ENCODE results near the gene PBX4.

Gene PBX4

DNA sequence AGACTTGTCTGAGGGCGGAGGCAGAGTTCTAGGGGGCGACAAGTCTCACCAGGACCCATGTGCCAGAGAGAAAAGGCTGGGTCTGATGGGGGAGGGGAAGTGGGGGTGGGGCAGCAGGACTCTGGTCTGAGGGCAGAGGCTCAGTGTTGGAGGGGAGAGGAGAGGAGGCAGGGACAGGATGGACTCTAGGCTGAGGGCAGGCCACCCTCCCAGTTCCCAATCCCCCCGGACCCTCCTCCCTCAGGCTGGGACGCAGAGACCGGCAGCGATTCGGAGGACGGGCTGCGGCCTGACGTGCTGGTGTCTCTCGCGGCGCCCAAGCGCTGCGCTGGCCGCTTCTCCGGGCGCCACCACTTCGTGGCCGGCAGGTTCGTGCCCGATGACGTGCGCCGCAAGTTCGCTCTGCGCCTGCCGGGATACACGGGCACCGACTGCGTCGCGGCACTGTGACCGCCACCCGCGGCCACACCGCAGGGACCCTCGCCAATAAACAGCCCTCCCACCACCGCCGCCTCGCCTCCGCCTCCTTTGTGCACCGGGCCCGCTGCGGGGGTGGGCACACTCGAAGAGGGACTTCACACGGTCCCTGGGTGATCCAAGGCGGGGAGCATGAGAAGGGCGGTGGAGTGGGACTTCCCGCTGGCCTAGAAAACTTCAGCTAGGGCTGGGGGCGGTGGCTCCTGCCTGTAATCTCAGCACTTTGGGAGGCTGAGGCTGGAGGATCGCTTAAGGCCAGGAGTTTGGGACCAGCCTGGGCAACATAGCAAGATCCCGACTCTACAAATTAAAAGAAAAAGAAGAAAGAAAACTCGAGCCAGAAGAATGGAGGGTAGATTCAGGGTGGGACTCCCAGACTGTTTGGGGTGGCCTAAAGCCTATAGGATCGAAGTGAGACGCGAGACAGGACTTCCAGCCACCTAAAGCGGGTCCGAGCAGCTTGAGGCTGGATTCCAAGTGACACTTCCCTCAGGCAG, 81.1 kb downstream of the PBX4 start:
- no peak for DNase-seq

DNA sequence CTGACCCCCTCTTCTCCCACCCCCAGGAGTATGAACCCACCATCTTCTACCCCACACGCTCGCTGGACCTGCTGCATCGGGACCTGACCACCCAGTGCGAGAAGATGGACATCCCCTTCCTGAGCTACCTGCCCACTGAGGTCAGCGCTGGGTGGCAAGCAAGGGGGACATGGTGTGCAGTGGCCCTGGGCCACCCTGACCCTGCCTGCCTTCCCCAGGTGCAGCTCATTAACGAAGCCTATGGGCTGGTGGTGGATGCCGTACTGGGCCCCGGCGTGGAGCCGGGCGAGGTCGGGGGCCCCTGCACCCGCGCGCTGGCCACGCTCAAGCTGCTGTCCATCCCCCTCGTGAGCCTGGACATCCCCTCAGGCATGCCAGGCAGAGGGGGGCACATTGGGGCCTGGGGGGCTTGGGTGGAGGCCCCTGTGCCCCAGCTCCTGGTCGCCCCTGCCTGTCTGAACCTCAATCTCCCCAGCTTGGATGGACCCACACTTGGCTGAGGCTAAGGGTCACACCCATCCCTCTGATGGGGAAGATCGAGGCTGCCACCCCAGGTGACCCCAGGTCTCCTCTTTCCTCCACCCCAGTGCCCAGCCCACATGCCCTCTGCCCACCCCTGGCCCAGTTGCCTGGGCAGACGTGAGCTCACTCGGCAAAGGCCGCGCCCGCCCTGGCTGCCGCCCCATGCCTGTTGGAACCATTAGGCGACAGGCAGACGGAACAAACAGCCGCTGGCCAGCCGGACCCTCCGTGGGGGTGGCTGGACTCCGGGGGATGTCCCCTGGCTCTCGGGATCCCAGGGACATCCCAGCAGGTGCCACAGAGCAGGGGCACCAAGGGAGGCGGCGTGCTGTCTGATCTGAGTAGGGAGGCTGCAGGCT, 82.9 kb downstream of the PBX4 start:
- DNase-seq, result no peak

DNA sequence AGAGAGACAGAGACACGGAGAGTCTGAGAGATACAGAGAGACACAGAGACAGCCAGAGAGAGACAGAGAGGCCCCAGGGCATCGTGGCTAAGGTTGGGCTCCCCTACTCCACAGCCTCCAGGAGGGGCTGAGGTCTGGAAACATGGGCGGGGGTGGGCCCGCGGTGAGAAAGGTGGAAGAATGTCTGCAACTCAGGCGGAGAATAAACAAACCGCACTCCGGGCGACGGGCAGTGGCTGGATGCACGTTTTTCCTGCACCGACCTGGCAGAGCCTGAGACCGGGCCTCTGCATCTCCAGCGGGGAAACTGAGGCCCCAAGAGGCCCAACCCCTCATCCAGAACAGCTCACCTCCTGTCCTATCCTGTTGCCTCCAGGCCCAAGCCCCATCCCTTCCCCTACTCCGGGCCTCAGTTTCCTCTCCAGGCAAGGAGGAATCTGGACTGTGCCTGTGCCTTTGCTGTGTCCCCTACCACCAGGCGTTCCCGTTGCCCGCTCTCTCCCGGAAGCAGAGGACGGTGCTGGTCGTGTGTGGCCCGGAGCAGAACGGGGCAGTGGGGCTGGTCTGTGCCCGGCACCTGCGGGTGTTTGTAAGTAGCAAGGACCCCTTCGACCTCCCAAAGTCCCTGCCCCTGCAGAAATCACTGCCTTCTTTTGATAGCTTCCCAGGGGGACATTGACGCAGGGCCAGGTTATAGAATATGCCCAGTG, 83.8 kb downstream of the PBX4 start:
- DNase-seq, result no peak

DNA sequence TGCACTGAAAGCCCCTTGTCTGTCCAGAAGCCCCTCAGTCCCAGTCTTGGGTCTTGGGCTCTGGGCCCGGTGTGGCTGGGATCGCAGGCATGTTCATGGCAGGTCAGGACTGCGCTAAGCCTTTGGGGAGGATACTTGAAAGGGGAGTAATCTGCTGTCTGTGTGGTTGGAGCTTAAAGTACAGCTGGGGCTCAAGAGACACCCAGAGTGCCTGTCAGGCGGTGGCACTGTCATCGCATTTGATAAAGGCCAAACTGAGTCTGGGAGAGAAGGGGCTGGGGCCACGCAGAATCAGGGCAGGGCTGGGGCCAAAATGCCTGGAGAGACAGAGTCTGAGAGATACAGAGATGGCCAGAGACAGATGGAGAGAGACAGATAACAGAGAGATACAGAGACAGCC, 84.6 kb downstream of the PBX4 start:
- no peak for DNase-seq

DNA sequence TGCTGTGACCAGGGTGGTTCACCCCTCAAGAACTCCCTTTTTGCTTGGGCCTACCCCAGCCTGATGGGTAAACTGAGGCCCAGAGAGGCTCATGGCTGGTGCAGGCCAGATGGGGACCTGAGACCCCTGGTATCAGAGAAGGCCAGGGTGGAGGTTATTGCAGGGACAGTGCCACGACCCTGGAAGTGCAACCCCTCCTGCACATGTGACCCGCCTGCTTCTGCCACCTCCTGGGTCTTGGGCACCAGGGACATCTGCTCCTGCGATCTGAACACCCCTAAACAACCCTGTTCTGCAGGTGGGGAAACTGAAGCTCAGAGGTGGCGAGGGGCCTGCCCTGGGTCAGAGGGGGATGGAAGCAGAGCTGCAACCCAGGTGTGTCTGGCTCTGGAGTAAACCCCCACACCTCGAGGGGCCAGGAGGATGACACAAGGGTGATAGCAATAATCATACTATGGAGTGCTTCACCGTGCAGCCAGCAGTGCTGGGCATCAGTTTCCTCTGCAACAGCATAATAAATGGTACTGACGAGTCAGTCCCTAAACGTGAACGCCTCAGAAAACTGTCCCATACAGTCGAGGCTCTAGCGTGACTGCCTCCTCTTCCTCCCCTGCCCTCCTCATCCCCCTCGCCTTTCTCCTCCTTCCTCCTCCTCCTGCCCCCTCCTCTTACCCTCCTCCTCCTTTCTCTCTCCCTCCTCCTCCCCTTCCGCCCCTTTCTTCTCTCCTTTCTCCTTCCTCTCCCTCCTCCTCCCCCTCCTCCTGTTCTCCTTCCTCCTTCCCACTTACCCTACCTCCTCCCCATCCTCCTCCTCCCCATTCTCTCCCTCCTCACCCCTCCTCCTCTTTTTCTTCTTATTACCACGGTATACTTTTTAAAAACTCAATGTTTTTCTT, 85.4 kb downstream of the PBX4 start:
- DNase-seq, result no peak

DNA sequence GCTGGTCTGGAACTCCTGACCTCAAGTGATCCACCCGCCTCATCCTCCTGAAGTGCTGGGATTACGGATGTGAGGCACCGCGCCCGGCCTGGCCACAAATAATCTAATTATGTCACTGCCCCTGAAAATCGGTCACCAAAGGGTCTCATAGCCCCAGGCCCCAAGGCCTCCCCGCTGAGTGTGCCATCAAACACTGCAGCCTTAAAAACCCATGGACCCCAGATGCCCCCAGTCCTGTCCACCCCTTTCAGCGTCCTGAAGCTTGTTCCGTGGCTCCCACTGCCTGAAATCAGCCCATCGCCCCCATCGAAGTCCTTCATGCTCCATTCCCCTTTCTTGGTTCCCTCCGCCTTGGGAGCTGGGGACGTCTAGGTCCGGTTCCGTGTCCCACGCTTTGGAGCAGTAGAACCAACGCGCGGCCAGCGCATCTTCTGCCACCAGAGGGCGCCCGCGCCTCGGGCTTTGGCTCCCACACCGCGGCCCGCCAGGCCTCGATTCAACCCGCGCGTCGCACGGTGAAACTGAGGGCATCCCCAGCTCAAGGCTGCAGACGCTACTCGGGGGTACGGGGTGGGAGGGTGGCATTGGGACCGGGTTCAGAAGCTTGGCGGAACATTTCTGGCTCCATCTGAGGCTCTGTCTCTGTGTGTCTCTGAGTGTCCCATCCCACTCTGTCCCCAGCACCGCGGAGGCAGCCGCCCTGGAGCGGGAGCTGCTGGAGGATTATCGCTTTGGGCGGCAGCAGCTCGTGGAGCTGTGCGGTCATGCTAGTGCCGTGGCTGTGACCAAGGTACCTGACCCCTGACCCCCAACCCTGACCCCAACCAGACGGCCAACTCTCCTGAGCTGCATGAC, 86.3 kb downstream of the PBX4 start:
- peak; percentile 74 for DNase-seq

DNA sequence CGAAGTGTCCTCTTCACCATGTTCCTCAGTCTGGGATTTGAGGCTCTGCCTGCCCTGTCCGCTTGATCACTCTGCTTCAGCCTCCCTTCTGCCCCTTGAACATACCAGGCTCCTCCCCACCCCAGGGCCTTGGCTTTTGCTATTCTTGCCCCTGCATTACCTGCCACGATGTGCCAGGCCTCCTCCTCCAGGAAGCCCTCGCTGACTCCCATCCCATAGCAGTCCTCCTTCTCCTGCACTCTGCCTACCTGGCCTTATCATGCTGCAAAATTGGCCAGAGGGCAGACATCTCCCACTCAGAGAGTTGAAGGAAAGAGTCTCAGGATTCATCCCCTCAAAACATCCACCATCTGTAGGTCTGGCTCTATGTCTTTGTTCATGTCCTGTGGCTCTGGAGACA, 87.6 kb downstream of the PBX4 start:
- no peak for DNase-seq

DNA sequence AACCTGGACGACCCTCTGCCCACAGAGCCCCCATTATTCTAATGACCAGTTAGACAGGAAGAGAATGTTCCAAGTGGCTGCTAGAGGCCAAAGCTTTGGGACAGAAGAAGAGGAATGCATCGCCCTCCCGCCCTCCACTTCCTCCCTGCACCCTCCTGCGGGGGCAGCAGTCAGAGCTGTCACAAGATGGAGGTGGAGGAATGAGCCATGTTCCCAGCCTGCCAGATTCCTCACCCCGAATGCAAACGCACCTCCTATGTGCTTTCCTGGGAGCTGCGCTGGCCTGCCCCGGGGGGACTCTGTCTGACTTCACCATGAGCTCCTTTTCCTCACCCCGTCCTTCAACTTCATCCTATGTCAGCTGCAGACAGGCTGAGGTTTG, 88.1 kb downstream of the PBX4 start:
- no peak for DNase-seq

DNA sequence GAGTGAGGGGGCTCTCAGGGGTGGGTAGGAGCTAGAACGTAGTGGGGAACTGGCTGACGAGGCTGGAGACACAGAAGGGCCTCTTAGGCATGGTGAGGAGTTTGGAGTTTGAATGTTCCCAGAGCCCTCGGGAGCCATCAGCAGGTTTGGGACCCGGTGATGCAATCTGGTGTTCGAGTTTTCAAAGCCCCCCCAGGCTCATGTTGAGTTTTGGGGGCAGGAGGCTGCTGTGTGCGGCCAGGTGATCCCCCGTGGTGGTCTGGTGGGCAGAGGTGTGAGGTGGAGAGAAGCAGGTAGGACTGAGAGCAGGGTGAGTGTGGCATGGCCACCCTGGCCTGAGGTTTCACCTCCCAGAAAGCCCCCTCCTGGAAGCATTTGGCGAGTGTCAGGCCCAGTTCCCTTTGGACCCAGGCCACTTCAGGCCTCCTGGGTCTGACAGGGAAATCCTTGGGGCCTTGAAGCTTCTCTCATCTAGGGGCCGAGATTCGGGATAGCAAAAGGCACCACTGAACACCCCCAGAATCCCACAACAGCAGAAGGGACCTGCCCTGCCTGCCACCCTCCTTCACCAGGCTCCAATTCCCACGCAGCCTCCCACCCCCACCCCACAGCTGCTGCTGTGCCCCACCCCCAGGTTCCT, 88.6 kb downstream of the PBX4 start:
- no peak for DNase-seq

DNA sequence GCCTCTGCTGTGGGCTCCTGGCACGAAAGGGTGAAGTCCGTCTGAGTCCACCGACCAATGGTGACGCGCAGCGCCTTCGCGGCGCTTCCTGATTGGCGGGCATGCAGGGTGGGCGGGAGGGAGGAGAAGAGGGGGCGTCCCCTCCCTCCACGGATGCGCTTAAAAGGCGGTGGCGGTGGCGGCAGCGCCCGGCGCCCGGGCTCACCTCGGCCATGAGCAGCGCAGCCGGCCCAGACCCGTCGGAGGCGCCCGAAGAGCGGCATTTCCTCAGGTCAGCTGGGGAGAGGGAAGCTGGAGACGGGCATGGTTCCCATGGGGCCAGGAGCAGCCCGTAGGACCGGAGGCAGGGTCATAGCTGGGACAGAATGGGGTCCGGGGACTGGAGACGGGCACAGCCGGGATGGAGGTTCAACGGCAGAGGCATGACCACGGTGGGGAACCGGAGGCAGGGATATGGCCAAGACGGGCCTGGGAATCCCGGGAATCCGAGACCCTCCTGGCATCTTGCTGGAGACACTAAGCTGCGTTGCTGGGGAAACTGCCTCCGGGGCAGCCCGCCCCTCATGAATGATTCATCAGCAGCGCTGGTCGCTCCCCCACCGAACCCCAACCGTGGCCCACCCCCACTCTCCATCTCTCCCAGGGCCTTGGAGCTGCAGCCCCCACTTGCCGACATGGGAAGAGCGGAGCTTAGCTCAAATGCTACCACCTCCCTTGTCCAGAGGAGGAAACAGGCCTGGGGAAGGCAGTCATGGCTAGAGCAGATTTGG, 89.6 kb downstream of the PBX4 start, which contains the start of gene YJEFN3:
Gene YJEFN3 (plus strand): TSS at position 191 of the 770 bp plus-strand sequence. CDS start 22 bp downstream, at position 213.
- DNase-seq, result no peak

DNA sequence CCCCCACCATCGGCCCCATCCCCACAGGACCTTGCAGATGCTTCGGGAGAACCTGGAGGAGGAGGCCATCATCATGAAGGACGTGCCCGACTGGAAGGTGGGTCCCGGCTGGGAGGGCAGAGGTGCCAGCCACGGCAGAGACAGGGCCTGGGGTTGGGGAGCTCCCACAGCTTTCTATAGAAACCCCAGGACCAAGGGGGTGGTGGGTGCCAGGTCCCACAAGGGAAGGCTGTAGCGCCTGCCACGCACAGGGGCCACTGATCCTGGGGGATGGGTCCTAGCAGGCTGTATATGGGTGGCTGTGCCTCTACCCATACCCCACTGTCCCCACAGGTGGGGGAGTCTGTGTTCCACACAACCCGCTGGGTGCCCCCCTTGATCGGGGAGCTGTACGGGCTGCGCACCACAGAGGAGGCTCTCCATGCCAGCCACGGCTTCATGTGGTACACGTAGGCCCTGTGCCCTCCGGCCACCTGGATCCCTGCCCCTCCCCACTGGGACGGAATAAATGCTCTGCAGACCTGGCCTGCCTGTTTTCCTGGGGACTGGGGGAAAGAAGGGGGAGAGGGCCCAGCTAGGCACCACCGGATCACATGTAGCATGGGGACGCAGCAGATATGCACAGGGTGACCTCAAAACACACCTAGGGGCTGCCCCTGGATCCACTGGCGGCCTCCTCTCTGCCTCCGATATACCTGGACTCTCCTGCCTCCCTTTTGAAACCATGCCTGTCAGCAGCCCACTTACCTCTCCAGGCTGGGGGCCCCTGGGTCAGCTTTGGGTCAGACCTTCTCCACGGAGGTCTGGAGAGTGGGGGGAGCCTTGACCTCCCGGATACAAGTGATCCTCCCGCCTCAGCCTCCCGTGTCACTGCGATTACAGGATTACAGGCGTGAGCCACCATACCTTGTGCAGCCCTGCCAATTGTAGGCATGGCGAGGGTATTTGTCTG, 90.5 kb downstream of the PBX4 start:
- DNase-seq, result no peak

DNA sequence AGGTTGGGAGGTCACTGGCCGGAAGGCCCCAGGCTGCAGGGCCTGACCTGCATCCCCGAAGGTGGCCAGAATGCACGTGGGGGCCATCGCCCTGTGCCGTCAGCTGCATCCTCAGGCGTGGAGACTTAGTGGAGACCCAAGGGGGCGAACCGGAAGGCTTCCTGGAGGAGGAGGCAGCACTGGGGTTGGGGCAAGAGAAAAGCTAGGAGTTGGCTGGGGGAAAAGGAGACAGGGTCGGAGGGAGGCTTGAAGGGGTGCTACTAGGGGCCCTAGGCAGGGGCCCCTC, 91.2 kb downstream of the PBX4 start:
- no peak for DNase-seq

DNA sequence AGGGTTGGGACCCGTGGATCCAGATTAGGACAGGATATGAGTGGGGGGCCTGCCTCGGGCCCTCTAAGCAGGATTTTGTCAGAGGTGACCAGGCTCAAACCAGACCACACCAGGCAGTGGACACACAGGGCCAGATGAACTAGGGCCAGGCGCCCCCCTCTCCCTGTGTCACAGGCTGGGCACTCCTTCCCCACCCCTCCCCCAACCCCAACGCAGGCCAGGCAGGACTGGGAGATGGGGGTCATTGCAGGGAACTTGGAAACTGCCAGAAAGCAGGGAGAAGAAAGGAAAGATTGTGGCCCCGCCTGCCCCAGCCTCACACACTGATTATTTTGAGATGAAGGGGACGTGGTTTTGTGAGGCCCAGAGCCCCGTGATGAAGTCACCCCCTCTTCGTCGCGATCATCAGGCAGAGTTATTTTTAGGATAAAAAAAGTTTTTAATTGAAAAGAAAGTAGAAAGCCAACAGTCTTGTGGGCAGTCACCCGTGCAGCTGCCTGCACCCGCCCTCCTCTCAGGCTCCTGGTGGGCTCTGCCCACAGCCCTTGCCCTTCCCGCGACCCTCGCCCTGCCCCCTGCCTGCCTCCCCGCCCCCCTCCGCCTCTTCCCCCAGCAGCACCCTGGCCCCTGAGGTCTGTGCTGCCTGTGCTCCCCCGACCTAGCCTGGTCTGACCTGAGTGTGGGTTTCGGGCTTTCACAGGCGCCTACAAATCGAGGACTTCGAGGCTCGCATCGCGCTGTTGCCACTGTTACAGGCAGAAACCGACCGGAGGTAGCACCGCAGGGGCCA, 91.7 kb downstream of the PBX4 start:
- no peak for DNase-seq

DNA sequence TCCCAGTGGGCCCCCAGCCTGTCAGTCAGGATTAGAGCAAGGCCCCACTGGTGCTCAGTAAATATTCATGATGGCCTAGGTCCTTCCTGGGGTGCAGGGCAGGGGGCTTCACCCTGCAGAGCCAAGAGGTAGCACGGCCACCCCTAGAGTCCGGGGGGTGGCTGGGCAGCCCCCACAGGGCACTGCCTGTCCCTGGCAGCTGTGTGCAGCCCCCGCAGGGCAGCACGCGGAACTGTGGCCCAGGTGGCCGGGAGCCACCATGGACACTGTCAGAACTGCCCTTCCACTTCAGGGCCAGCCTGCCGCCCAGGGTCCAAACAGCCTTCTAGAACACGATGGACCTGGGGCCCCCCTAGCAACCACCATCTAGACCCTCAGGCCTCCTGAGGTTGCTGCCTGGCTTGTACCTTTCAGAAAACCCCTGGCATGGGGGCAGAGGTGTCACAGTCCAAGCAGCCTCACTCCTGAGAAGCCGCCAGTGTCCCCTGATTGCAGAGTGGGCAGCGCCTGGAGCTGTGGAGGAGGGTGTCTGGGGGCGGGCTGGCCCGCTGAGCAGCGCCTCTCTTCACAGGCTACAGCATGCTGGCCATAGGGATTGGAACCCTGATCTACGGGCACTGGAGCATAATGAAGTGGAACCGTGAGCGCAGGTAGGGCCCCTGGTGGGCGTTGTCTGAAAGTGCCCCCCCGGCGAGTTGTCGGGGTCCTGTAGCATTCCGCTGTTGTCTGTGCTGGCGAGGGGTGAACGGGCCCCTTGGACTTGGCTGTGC, 92.7 kb downstream of the PBX4 start:
- DNase-seq, result no peak

DNA sequence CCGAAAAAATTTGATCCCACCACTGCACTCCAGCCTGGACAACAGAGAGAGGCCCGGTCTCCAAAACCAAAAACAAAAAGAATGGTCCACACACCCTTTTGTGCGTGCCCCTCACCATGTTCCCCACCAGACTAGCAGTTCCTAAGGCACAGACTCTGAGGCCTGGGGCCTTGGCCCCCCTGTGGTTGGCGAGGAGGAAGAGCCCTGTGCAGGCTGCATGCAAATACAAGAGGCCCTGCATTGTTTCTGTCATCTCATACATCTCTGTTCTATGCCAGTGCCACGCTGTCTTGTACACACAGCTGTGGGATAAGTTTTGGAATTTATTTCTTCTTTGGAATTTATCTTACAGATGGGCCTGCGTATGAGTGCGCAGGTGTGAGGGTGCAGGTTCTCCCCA, 94.4 kb downstream of the PBX4 start:
- no peak for DNase-seq

DNA sequence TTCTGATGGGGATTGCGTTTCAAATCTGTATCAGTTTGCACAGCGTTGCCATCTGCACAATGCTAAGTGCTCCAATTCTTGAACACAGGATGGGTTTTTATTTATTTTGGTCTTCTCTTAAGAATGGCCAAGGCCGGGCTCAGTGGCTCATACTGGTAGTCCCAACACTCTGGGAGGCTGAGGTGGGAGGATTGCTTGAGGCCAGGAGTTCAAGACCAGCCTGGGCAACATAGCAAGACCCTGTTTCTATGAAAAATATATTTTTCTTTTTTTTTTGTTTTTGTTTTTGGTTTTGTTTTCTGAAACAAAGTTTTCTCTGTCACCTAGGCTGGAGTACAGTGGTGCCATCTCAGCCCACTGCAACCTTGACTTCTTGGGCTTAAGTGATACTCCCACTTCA, 95.3 kb downstream of the PBX4 start:
- DNase-seq, result no peak

DNA sequence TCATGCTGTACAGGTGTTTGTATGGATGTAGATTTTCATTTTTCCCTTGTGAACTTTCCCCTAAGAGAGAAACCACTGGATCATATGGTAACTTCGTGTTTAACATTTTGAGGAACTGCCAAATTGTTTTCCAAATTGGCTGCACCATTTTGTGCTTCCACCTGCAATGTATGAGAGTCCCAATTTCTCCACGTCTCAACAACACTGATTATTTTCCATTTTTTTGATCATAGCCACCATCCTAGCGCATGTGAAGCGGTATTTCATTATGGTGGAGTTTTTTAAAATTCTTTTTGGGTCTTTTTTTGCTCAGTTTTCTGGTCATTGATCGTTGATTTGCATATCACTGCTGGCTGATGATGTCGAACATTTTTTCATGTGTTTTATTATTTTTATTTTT, 97.5 kb downstream of the PBX4 start:
- no peak for DNase-seq
